IPS-18a (cell line): Measurements from ENCODE around the gene BFAR.
"Not testable (repeated sequence)": the region's sequence is repeated elsewhere in the genome, so short reads cannot be mapped to it uniquely, and the experiment has no call there.

Source experiments
- H3K27ac ChIP-seq: one replicate; pipeline ENCODE4 v1.5.1; 2013; ENCODE audit warnings: low read length
- H3K27me3 ChIP-seq: one replicate; pipeline ENCODE4 v1.6.1; 2013; ENCODE audit warnings: mild to moderate bottlenecking, low read length; ENCODE audit not compliant: control insufficient read depth, insufficient read depth
- H3K36me3 ChIP-seq: one replicate; pipeline ENCODE4 v1.6.1; 2013; ENCODE audit warnings: low read depth, low read length; ENCODE audit not compliant: control insufficient read depth
- H3K4me1 ChIP-seq: one replicate; pipeline ENCODE4 v1.6.1; 2013; ENCODE audit warnings: low read depth, low read length; ENCODE audit not compliant: control insufficient read depth
- H3K4me3 ChIP-seq: one replicate; pipeline ENCODE4 v1.5.1; 2013; ENCODE audit warnings: low read length
- H3K9ac ChIP-seq: one replicate; pipeline ENCODE4 v1.6.1; 2013; ENCODE audit warnings: mild to moderate bottlenecking, low read length, moderate library complexity
- H3K9me3 ChIP-seq: one replicate; pipeline ENCODE4 v1.6.1; 2013; ENCODE audit warnings: low read depth, low read length; ENCODE audit not compliant: control insufficient read depth

BFAR gene

GRCh38 chr16:14703156-14704011, 70.6 kb downstream of the BFAR start, which contains the start of gene NPIPA3:
Gene NPIPA3 (plus strand): TSS chr16:14703411. CDS start chr16:14708944, 5,533 bp downstream.
- H3K27ac ChIP-seq, H3K9ac ChIP-seq, H3K27me3 ChIP-seq, H3K4me1 ChIP-seq, H3K9me3 ChIP-seq, H3K4me3 ChIP-seq, H3K36me3 ChIP-seq: not testable (repeated sequence)
